AG10803 (cell line): ENCODE measurements around the gene FKBP2.

ENCODE experiments used
- DNase-seq: peaks from one replicate; pipeline ENCODE4 v3.0.0; 2010; ENCODE audit warnings: low read depth
- H3K4me3 ChIP-seq: 2 replicates; pipeline ENCODE4 v1.5.1; 2011; ENCODE audit warnings: mild to moderate bottlenecking, low read length, control low read depth
- TF ChIP-seq, protein P1 (sequence below): conservative IDR thresholded peaks from 2 replicates; pipeline ENCODE4 v1.5.1; 2011; ENCODE audit warnings: mild to moderate bottlenecking, low read length, control low read depth, inconsistent platforms

FKBP2 gene

DNA sequence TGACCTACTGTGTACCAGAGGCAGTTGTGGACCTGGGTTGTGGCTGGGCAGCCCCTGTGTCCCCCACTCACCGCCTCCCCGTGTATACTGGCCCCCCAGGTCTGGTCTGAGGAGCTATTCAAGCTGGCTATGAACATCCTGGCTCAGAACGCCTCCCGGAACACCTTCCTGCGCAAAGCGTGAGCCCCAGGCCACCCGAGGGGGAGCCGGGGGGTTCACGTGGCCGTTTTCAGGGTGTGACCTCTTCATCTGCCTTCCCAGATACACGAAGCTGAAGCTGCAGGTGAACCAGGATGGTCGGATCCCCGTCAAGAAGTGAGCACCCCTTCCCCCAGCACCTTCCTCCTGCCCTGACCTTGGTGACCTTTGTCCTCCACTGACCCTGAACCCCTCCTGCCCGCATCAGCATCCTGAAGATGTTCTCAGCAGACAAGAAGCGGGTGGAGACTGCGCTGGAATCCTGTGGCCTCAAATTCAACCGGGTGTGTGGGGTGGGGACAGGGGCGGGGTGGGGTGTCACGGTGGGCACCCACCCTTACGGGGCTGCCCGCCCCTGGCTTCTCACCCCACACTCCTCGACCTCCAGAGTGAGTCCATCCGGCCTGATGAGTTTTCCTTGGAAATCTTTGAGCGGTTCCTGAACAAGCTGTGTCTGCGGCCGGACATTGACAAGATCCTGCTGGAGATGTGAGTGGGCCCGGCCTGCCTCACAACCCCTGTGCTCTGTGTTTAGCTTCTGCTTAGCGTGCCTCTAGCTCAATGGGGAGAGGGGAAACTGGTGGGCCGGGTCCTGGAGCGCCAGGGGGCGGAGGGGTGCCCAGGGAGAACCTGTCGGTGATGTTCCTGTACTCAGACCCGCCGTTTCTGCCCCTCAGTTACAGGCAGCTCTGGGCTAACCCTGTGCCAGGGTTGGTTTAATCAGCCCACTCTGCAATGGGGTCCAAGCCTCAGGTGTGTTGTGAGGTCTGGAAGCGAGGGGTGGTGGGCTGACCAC is 14.5 kb downstream of the FKBP2 start:
- no peak overlapping the region for H3K4me3 ChIP-seq
- TF ChIP-seq, protein P1, sequence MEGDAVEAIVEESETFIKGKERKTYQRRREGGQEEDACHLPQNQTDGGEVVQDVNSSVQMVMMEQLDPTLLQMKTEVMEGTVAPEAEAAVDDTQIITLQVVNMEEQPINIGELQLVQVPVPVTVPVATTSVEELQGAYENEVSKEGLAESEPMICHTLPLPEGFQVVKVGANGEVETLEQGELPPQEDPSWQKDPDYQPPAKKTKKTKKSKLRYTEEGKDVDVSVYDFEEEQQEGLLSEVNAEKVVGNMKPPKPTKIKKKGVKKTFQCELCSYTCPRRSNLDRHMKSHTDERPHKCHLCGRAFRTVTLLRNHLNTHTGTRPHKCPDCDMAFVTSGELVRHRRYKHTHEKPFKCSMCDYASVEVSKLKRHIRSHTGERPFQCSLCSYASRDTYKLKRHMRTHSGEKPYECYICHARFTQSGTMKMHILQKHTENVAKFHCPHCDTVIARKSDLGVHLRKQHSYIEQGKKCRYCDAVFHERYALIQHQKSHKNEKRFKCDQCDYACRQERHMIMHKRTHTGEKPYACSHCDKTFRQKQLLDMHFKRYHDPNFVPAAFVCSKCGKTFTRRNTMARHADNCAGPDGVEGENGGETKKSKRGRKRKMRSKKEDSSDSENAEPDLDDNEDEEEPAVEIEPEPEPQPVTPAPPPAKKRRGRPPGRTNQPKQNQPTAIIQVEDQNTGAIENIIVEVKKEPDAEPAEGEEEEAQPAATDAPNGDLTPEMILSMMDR, result no peak

DNA sequence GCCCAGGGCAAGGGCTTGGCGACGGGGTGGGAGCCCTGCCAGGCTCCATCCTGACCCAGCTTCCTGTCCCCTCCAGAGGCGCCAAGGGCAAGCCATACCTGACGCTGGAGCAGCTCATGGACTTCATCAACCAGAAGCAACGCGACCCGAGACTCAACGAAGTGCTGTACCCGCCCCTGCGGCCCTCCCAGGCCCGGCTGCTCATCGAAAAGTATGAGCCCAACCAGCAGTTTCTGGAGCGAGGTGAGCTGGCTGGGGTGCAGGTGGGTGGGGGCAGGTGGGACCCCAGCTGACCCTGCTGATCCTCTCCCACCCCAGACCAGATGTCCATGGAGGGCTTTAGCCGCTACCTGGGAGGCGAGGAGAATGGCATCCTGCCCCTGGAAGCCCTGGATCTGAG is 15.4 kb downstream of the FKBP2 start:
- TF ChIP-seq, protein P1, result no peak
- no peak for DNase-seq
- H3K4me3 ChIP-seq, result no peak overlapping the region

More for the DNA sequence above, 14.5 kb downstream of the FKBP2 start:
- DNase-seq, result no peak

DNA sequence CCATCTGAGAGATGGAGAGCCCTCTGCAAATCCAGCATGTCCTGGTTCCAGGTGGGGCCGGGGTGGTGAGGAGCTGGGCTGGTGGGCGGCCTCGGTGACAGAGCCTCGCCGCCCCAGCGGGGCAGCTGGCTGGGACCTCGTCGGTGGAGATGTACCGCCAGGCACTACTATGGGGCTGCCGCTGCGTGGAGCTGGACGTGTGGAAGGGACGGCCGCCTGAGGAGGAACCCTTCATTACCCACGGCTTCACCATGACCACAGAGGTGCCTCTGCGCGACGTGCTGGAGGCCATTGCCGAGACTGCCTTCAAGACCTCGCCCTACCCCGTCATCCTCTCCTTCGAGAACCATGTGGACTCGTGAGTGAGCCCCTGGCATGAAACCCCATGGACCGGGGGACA is 17.5 kb downstream of the FKBP2 start:
- TF ChIP-seq, protein P1, result no peak
- no peak overlapping the region for H3K4me3 ChIP-seq
- DNase-seq, result no peak

DNA sequence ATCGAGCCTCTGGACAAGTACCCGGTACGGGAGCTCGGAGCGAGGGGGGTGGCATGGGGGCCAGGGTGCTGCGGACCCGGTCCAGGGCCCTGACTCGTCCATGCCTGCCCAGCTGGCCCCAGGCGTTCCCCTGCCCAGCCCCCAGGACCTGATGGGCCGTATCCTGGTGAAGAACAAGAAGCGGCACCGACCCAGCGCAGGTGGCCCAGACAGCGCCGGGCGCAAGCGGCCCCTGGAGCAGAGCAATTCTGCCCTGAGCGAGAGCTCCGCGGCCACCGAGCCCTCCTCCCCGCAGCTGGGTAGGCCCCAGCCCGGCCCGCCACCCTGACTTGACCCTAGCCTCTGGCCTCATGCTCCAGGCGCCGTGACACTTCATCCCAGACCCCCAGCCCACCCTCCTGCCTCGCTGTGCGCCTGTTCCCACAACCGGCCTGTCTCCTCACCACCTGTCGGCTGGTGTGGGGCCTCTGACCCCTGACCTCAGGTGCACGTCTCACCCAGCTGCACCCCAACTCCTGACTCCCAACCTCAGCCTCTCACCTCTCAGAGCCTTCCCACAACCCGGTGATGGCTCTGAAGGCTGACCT is 18.1 kb downstream of the FKBP2 start:
- DNase-seq, result no peak
- H3K4me3 ChIP-seq, result no peak overlapping the region
- TF ChIP-seq, protein P1, result no peak

DNA sequence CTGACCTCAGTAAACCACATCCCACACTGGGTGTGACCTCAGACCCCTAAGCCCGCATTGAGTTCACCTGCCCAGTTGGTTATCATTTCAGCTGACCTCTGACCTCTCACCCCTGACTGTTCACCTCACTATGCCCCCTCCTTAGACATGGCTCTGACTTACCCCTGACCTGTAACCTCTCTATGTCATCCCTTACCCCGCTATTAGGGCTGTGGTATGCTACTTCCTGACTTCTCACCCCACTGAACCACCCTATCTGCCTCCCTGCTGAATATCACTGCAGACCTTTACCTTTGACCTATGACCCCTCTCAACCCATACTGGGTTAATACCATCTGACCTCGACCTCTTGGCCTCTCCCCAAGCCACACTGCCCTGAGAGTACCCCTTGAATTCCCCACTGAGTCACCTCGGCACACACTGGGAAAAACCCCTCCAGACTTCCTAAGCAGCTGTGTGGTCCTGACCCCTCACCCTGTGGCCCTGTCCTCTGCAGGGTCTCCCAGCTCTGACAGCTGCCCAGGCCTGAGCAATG is 18.7 kb downstream of the FKBP2 start:
- no peak overlapping the region for H3K4me3 ChIP-seq
- TF ChIP-seq, protein P1, result no peak
- no peak for DNase-seq

DNA sequence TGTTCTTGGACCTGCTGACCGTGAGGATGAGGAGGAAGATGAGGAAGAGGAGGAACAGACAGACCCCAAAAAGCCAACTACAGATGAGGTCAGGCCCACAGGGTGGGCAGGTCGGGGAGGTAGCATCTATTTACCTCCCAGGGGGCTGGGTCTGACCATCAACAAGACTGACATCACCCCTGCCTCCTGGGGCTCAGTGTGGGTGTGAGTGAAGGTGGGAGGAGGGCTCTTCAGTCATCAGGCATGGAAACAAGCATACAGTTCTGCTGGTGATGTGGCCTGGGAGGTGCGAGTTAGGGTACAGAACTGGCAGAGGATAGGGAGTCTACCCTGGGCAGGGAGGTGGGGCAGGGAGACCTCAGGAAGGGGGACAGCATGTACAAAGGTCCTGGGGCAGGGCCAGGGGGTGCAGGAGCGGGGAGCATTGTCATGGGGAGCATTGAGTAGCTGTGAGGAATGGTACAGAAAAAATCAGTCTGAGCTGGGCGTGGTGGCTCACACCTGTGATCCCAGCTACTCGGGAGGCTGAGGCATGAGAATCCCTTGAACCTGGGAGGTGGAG is 19.3 kb downstream of the FKBP2 start:
- no peak overlapping the region for H3K4me3 ChIP-seq
- TF ChIP-seq, protein P1, result no peak
- DNase-seq, result no peak
